Activated CD4-positive, alpha-beta memory T cell treated with anti-CD3 and anti-CD28 coated beads, Interleukin-2, amount 10 ng/mL, durations not matched to agents 7 days and 5 days (primary cell): ENCODE results near the gene OLFM3. TPM values are rescaled to one million over a fixed set of nuclear protein-coding genes. Genes with fewer than 3 reads are reported as not detected.

Experiments
- CTCF ChIA-PET: fragments of 350-600 bp; sonication (Branson Sonifier 250); formaldehyde crosslinking; loops from one replicate; lab custom pipeline; 2021; ENCODE audit warnings: antibody characterized with exemption, inconsistent platforms; lab: Charles Lee
- POLR2A ChIA-PET: fragments of 350-600 bp; sonication (Branson Sonifier 250); formaldehyde crosslinking; loops from one replicate; lab custom pipeline; 2021; ENCODE audit warnings: antibody characterized with exemption; lab: Charles Lee
- DNase-seq: peaks from one replicate; pipeline ENCODE4 v3.0.0-alpha.2; 2020
- H3K27ac Mint-ChIP-seq: one replicate; pipeline ENCODE4 v1.8.0; 2021; ENCODE audit warnings: mild to moderate bottlenecking, mixed read lengths
- H3K27me3 Mint-ChIP-seq: one replicate; pipeline ENCODE4 v1.8.0; 2021; ENCODE audit warnings: mixed read lengths
- H3K36me3 Mint-ChIP-seq: one replicate; pipeline ENCODE4 v1.8.0; 2021; ENCODE audit warnings: low read depth, mixed read lengths
- H3K4me1 Mint-ChIP-seq: one replicate; pipeline ENCODE4 v1.8.0; 2021; ENCODE audit warnings: mixed read lengths
- H3K4me3 Mint-ChIP-seq: one replicate; pipeline ENCODE4 v1.8.0; 2021; ENCODE audit warnings: mild to moderate bottlenecking, mixed read lengths
- H3K9me3 Mint-ChIP-seq: one replicate; pipeline ENCODE4 v1.8.0; 2021; ENCODE audit warnings: mixed read lengths
- total RNA-seq, 2 experiments: library from RNA; stranded (reverse); gene quantifications; one replicate each; pipeline ENCODE4 v1.2.3, GENCODE V29; 2021

OLFM3 gene
- total RNA-seq, 2 experiments from 2014 or later: not detected

GRCh38 chr1:101873672-101874071, 123.1 kb downstream of the OLFM3 start:
- H3K36me3 Mint-ChIP-seq: no peaks in the 10 kb centered on the region

GRCh38 chr1:101859941-101860340, 136.8 kb downstream of the OLFM3 start:
- POLR2A ChIA-PET: no interaction called here
- Mint-ChIP-seq H3K4me3 (no peak overlapping the region), H3K27me3 (no peaks in the 10 kb centered on the region), H3K4me1 (no peaks in the 10 kb centered on the region), H3K9me3 (no peaks in the 10 kb centered on the region), H3K36me3 (no peaks in the 10 kb centered on the region), H3K27ac (no peak overlapping the region)
- CTCF ChIA-PET: no interaction called here
- no peak for DNase-seq

More at GRCh38 chr1:101873672-101874071, 123.1 kb downstream of the OLFM3 start:
- DNase-seq: no peak
- Mint-ChIP-seq H3K27ac (no peak overlapping the region), H3K27me3 (no peaks in the 10 kb centered on the region), H3K9me3 (no peaks in the 10 kb centered on the region), H3K4me3 (no peak overlapping the region), H3K4me1 (no peaks in the 10 kb centered on the region)
- POLR2A ChIA-PET: no interaction called here
- CTCF ChIA-PET: no interaction called here

GRCh38 chr1:101854271-101854670, 142.5 kb downstream of the OLFM3 start:
- H3K9me3 Mint-ChIP-seq: no peaks in the 10 kb centered on the region
- no peak overlapping the region for H3K27ac Mint-ChIP-seq
- no peaks in the 10 kb centered on the region for H3K4me1 Mint-ChIP-seq
- CTCF ChIA-PET: no interaction called here
- no peaks in the 10 kb centered on the region for H3K36me3 Mint-ChIP-seq
- DNase-seq: no peak
- POLR2A ChIA-PET: no interaction called here
- no peaks in the 10 kb centered on the region for H3K27me3 Mint-ChIP-seq
- H3K4me3 Mint-ChIP-seq: no peak overlapping the region

- CTCF ChIA-PET: no interaction called here
Observed at GRCh38 chr1:101852936-101853335, 143.8 kb downstream of the OLFM3 start.

GRCh38 chr1:101849356-101849755, 147.4 kb downstream of the OLFM3 start:
- no peak overlapping the region for H3K27ac Mint-ChIP-seq
- DNase-seq: no peak
- ChIA-PET CTCF (no interaction called here), POLR2A (no interaction called here)
- no peaks in the 10 kb centered on the region for H3K27me3 Mint-ChIP-seq
- H3K36me3 Mint-ChIP-seq: no peaks in the 10 kb centered on the region
- no peaks in the 10 kb centered on the region for H3K9me3 Mint-ChIP-seq
- H3K4me3 Mint-ChIP-seq: no peak overlapping the region
- no peaks in the 10 kb centered on the region for H3K4me1 Mint-ChIP-seq

More at GRCh38 chr1:101852936-101853335, 143.8 kb downstream of the OLFM3 start:
- H3K36me3 Mint-ChIP-seq: no peaks in the 10 kb centered on the region
- DNase-seq: no peak
- no peaks in the 10 kb centered on the region for H3K4me1 Mint-ChIP-seq
- no peak overlapping the region for H3K4me3 Mint-ChIP-seq
- POLR2A ChIA-PET: no interaction called here
- H3K27me3 Mint-ChIP-seq: no peaks in the 10 kb centered on the region
- no peak overlapping the region for H3K27ac Mint-ChIP-seq
- H3K9me3 Mint-ChIP-seq: no peaks in the 10 kb centered on the region

GRCh38 chr1:101847626-101848025, 149.1 kb downstream of the OLFM3 start:
- H3K9me3 Mint-ChIP-seq: no peaks in the 10 kb centered on the region
- ChIA-PET POLR2A (no interaction called here), CTCF (no interaction called here)
- no peaks in the 10 kb centered on the region for H3K36me3 Mint-ChIP-seq
- H3K4me3 Mint-ChIP-seq: no peak overlapping the region
- no peaks in the 10 kb centered on the region for H3K27me3 Mint-ChIP-seq
- no peak overlapping the region for H3K27ac Mint-ChIP-seq
- H3K4me1 Mint-ChIP-seq: no peaks in the 10 kb centered on the region
- DNase-seq: no peak

- ChIA-PET CTCF (no interaction called here), POLR2A (no interaction called here)
- DNase-seq: no peak
- Mint-ChIP-seq H3K27ac (no peak overlapping the region), H3K36me3 (no peaks in the 10 kb centered on the region), H3K4me1 (no peaks in the 10 kb centered on the region), H3K9me3 (no peaks in the 10 kb centered on the region), H3K4me3 (no peak overlapping the region), H3K27me3 (no peaks in the 10 kb centered on the region)
Observed at GRCh38 chr1:101846820-101847219, 149.9 kb downstream of the OLFM3 start.

- no peaks in the 10 kb centered on the region for H3K4me1 Mint-ChIP-seq
- DNase-seq: no peak
- no peak overlapping the region for H3K27ac Mint-ChIP-seq
- H3K27me3 Mint-ChIP-seq: peaks cover 1% of the 10 kb centered on the region
- no peaks in the 10 kb centered on the region for H3K9me3 Mint-ChIP-seq
- ChIA-PET CTCF (no interaction called here), POLR2A (no interaction called here)
- H3K4me3 Mint-ChIP-seq: no peak overlapping the region
- H3K36me3 Mint-ChIP-seq: no peaks in the 10 kb centered on the region
Observed at GRCh38 chr1:101843160-101843559, 153.6 kb downstream of the OLFM3 start.

- H3K4me1 Mint-ChIP-seq: no peaks in the 10 kb centered on the region
- H3K9me3 Mint-ChIP-seq: no peaks in the 10 kb centered on the region
- ChIA-PET CTCF (no interaction called here), POLR2A (no interaction called here)
- no peak overlapping the region for H3K4me3 Mint-ChIP-seq
- H3K36me3 Mint-ChIP-seq: no peaks in the 10 kb centered on the region
- no peak for DNase-seq
- no peak overlapping the region for H3K27ac Mint-ChIP-seq
- H3K27me3 Mint-ChIP-seq: peaks cover 1% of the 10 kb centered on the region
Observed at GRCh38 chr1:101841824-101842223, 154.9 kb downstream of the OLFM3 start.

- no peak overlapping the region for H3K27ac Mint-ChIP-seq
- no peaks in the 10 kb centered on the region for H3K36me3 Mint-ChIP-seq
- no peak for DNase-seq
- ChIA-PET CTCF (no interaction called here), POLR2A (no interaction called here)
- H3K4me3 Mint-ChIP-seq: no peak overlapping the region
- peaks cover 1% of the 10 kb centered on the region for H3K27me3 Mint-ChIP-seq
- H3K9me3 Mint-ChIP-seq: no peaks in the 10 kb centered on the region
- H3K4me1 Mint-ChIP-seq: no peaks in the 10 kb centered on the region
Observed at GRCh38 chr1:101835988-101836387, 160.7 kb downstream of the OLFM3 start.

GRCh38 chr1:101833312-101833711, 163.4 kb downstream of the OLFM3 start:
- ChIA-PET CTCF (no interaction called here), POLR2A (no interaction called here)
- no peak for DNase-seq
- Mint-ChIP-seq H3K9me3 (no peaks in the 10 kb centered on the region), H3K27me3 (no peaks in the 10 kb centered on the region), H3K36me3 (no peaks in the 10 kb centered on the region), H3K27ac (no peak overlapping the region), H3K4me1 (no peaks in the 10 kb centered on the region), H3K4me3 (no peak overlapping the region)

GRCh38 chr1:101826416-101826815, 170.3 kb downstream of the OLFM3 start:
- no peaks in the 10 kb centered on the region for H3K9me3 Mint-ChIP-seq
- DNase-seq: no peak
- ChIA-PET CTCF (no interaction called here), POLR2A (no interaction called here)
- no peak overlapping the region for H3K27ac Mint-ChIP-seq
- no peaks in the 10 kb centered on the region for H3K4me1 Mint-ChIP-seq
- H3K4me3 Mint-ChIP-seq: no peak overlapping the region
- H3K36me3 Mint-ChIP-seq: no peaks in the 10 kb centered on the region
- no peaks in the 10 kb centered on the region for H3K27me3 Mint-ChIP-seq

GRCh38 chr1:101820071-101820470, 176.7 kb downstream of the OLFM3 start:
- no peak overlapping the region for H3K4me3 Mint-ChIP-seq
- H3K27me3 Mint-ChIP-seq: no peaks in the 10 kb centered on the region

GRCh38 chr1:101816262-101816661, 180.5 kb downstream of the OLFM3 start:
- Mint-ChIP-seq H3K27me3 (no peaks in the 10 kb centered on the region), H3K4me3 (no peak overlapping the region), H3K4me1 (no peaks in the 10 kb centered on the region), H3K9me3 (no peaks in the 10 kb centered on the region), H3K27ac (no peak overlapping the region), H3K36me3 (no peaks in the 10 kb centered on the region)
- DNase-seq: no peak
- ChIA-PET CTCF (no interaction called here), POLR2A (no interaction called here)

More at GRCh38 chr1:101820071-101820470, 176.7 kb downstream of the OLFM3 start:
- Mint-ChIP-seq H3K9me3 (no peaks in the 10 kb centered on the region), H3K27ac (no peak overlapping the region), H3K4me1 (no peaks in the 10 kb centered on the region), H3K36me3 (no peaks in the 10 kb centered on the region)
- CTCF ChIA-PET: no interaction called here
- DNase-seq: no peak
- POLR2A ChIA-PET: no interaction called here
